ENCODE measurements around the gene SMARCAD1. TPM values are rescaled to one million over a fixed set of nuclear protein-coding genes. Genes with fewer than 3 reads are reported as not detected.
A peak's percentile ranks its signal among the peaks of the same experiment; 100 is the strongest.

SMARCAD1 gene
- total RNA-seq, 3 donors from 2014 or later (not counting 1 experiment from before 2014, with no cell fraction given): 15.5 to 20.3 (median 15.9) TPM

DNA sequence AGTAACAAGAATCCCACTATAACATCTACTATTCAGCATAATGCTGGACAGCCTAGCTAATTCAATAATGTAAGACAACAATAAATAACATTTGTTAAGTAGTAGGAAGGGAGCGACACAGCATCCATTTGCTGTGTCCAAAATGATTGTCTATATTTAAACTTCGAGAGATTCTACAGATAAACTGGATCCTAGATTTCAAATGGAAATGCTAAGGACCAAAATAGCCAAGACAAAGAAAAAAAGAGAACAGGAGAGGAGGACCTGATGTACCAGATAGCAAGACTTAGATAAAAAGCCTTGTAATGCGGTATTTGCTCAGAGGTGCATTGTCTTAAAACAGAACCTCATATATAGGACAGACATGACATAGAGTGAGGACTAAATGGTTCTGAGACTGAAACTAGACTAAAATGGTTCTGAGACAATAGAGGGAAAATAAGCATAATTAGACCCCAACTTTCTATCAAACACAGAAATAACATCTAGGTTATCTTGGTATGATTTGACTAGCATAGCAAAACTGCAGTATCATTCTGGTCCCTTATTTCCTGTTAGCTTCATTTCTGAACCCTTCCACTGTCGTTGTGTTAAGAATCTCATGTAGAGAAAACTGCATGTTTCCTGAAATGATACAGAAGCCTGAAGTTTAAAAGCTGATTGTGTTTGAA is 131.2 kb downstream of the SMARCAD1 start:
- Histone ChIP-seq H3K4me3 (ENCODE audit: low read length) (no peak overlapping the region), H3K9me3 (ENCODE audit: control insufficient read depth, insufficient read depth, low read length) (no peaks in the 10 kb centered on the region), H3K36me3 (ENCODE audit: control insufficient read depth, insufficient read depth, low read length) (no peaks in the 10 kb centered on the region), H3K27me3 (ENCODE audit: control insufficient read depth, insufficient read depth, low read length) (no peaks in the 10 kb centered on the region), H3K4me1 (ENCODE audit: control insufficient read depth, insufficient read depth, low read length) (no peaks in the 10 kb centered on the region), H3K27ac (ENCODE audit: low read length) (no peak overlapping the region)
- Mint-ChIP-seq H3K9me3 (no peaks in the 10 kb centered on the region), H3K36me3 (no peaks in the 10 kb centered on the region), H3K27ac (no peak overlapping the region), H3K27me3 (ENCODE audit: low read depth in 2 of 2) (no peaks in the 10 kb centered on the region), H3K4me1 (peaks cover 9 to 10% of the 10 kb centered on the region in 2 donors), H3K4me3 (peak overlapping the region; percentile 41)
- 91% methylated on average over 2 of the region's 4 CpGs for WGBS (ENCODE audit: insufficient coverage)
- intact Hi-C loops (cut with micrococcal nuclease): no loop called here
- TF ChIP-seq, protein P1, sequence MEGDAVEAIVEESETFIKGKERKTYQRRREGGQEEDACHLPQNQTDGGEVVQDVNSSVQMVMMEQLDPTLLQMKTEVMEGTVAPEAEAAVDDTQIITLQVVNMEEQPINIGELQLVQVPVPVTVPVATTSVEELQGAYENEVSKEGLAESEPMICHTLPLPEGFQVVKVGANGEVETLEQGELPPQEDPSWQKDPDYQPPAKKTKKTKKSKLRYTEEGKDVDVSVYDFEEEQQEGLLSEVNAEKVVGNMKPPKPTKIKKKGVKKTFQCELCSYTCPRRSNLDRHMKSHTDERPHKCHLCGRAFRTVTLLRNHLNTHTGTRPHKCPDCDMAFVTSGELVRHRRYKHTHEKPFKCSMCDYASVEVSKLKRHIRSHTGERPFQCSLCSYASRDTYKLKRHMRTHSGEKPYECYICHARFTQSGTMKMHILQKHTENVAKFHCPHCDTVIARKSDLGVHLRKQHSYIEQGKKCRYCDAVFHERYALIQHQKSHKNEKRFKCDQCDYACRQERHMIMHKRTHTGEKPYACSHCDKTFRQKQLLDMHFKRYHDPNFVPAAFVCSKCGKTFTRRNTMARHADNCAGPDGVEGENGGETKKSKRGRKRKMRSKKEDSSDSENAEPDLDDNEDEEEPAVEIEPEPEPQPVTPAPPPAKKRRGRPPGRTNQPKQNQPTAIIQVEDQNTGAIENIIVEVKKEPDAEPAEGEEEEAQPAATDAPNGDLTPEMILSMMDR (IDR thresholded peaks at IDR 0.05): no peak
- DNase-seq: peak in 1 of 2 donors; percentile 17
- peak in 1 of 3 donors; percentile 54 for ATAC-seq

DNA sequence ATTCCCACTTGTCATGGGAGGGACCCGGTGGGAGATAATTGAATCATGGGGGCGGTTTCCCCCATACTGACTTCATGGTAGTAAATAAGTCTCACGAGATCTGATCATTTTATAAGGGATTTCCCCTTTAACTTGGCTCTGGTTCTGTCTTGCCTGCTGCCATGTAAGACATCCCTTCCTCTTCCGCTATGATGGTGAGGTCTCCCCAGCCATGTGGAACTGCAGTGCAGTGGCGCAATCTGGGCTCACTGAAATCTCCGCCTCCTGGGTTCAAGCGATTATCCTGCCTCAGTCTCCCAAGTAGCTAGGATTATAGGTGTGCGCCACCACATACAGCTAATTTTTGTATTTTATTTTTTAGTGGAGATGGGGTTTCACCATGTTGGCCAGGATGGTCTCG is 132.1 kb downstream of the SMARCAD1 start:
- no peaks in the 10 kb centered on the region for H3K4me1 ChIP-seq (ENCODE audit: control insufficient read depth, insufficient read depth, low read length)
- peak in 1 of 2 donors; percentile 38 for DNase-seq
- no peak overlapping the region for H3K27ac ChIP-seq (ENCODE audit: low read length)
- H3K36me3 ChIP-seq (ENCODE audit: control insufficient read depth, insufficient read depth, low read length): no peaks in the 10 kb centered on the region
- peaks cover 9 to 10% of the 10 kb centered on the region in 2 donors for H3K4me1 Mint-ChIP-seq
- H3K4me3 ChIP-seq (ENCODE audit: low read length): no peak overlapping the region
- TF ChIP-seq, protein P1 (IDR thresholded peaks at IDR 0.05): no peak
- H3K36me3 Mint-ChIP-seq: no peaks in the 10 kb centered on the region
- peak in 1 of 3 donors; percentile 55 for ATAC-seq
- H3K27ac Mint-ChIP-seq: peak overlapping the region in 1 of 2 donors; percentile 8
- peak overlapping the region; percentile 72 for H3K4me3 Mint-ChIP-seq
- no peaks in the 10 kb centered on the region for H3K9me3 Mint-ChIP-seq
- intact Hi-C loops (cut with micrococcal nuclease): no loop called here
- H3K27me3 Mint-ChIP-seq (ENCODE audit: low read depth in 2 of 2): no peaks in the 10 kb centered on the region
- 78% methylated on average over 9 of the region's 9 CpGs for WGBS (ENCODE audit: insufficient coverage)
- H3K27me3 ChIP-seq (ENCODE audit: control insufficient read depth, insufficient read depth, low read length): no peaks in the 10 kb centered on the region
- H3K9me3 ChIP-seq (ENCODE audit: control insufficient read depth, insufficient read depth, low read length): no peaks in the 10 kb centered on the region

Other genes with a start within 250 kb of the SMARCAD1 start
- gene HPGDS, start 135.0 kb downstream of the SMARCAD1 start, total RNA-seq: 1 to 10 TPM in 1 of 3 donors, under 1 TPM in 1, not detected in 1; 0.36 to 4.3 TPM
- 10 to 100 TPM; 41.8 to 94.8 (median 50.5) TPM for gene PDLIM5, start 244.1 kb downstream of the SMARCAD1 start, total RNA-seq